Stomach (tissue), 9 donors: ENCODE results near the gene TPP1. TPM values are rescaled to one million over a fixed set of nuclear protein-coding genes. Genes with fewer than 3 reads are reported as not detected.

Source experiments
- DNase-seq, 2 donors: peaks; one replicate each; pipeline versions ENCODE4 v3.0.0 to v3.0.0-alpha.2; 2013 to 2019
- H3K27ac ChIP-seq, 5 donors: fragments of 200-600 bp in 4 of 5; sonication (generic) in 4 of 5; one replicate each; pipeline ENCODE4 v1.5.1; 2013 to 2019; ENCODE audit warnings: mild to moderate bottlenecking in 1 of 5, moderate library complexity in 1 of 5
- H3K27me3 ChIP-seq, 3 donors: fragments of 200-600 bp; sonication (generic); one replicate each; pipeline ENCODE4 v1.5.1; 2017 to 2019; ENCODE audit warnings: mixed run types in 1 of 3
- H3K36me3 ChIP-seq, 4 donors: fragments of 200-600 bp; sonication (generic); 1 replicate in 3 of 4; 2 replicates in 1 of 4; pipeline ENCODE4 v1.5.1; 2016 to 2019
- H3K4me1 ChIP-seq, 4 donors: fragments of 200-600 bp; sonication (generic); one replicate each; pipeline ENCODE4 v1.5.1; 2016 to 2019
- H3K4me3 ChIP-seq, 4 donors: fragments of 200-600 bp; sonication (generic) in 3 of 4; one replicate each; pipeline ENCODE4 v1.5.1; 2016 to 2019; ENCODE audit warnings: mild to moderate bottlenecking in 1 of 4
- H3K9me3 ChIP-seq, 4 donors: fragments of 200-600 bp; sonication (generic); one replicate each; pipeline ENCODE4 v1.5.1; 2016 to 2019
- CTCF ChIP-seq, 7 experiments: fragments of 450-650 bp in 4 of 7; fragments of 200-600 bp in 3 of 7; sonication (generic) in 3 of 7; IDR thresholded peaks; one replicate each; pipeline ENCODE4 v1.5.1; 2016 to 2019; ENCODE audit warnings: antibody characterized with exemption in 7 of 7, control low read depth in 2 of 7, mild to moderate bottlenecking in 1 of 7
- EP300 ChIP-seq: sonication (generic); formaldehyde crosslinking; IDR thresholded peaks from one replicate; pipeline ENCODE4 v1.6.1; 2017; ENCODE audit warnings: antibody characterized with exemption
- POLR2A ChIP-seq, 4 donors: fragments of 450-650 bp; IDR thresholded peaks; one replicate each; pipeline ENCODE4 v1.6.1; 2016; ENCODE audit warnings: antibody characterized with exemption in 4 of 4, control low read depth in 2 of 4, mild to moderate bottlenecking in 1 of 4, moderate library complexity in 1 of 4
- POLR2AphosphoS5 ChIP-seq, 3 donors: sonication (generic); formaldehyde crosslinking; IDR thresholded peaks; one replicate each; pipeline ENCODE4 v1.6.1; 2016; ENCODE audit warnings: antibody characterized with exemption in 3 of 3
- WGBS, 5 donors: extraction: QIAGEN DNeasy Blood & Tissue Kit in 3 of 5; methylation state at CpG; one replicate each; pipeline versions ENCODE4 v1.1.5 to v1.1.7; 2013 to 2018; 5-methylcytosine and 5-hydroxymethylcytosine counted together
- intact Hi-C: fragments of 100-400 bp; cut with DNase I; formaldehyde crosslinking; loops from one replicate; pipeline ENCODE4 v1.15.1; 2023; ENCODE audit warnings: low total_unique reads
- polyA plus RNA-seq, 3 donors: library from polyadenylated mRNA; stranded (reverse); fragments of 200-250 nt; gene quantifications; one replicate each; pipeline ENCODE4 v1.2.3, GENCODE V29; 2013
- total RNA-seq, 5 donors: library from RNA; depleted of rRNA; stranded (reverse); fragments of >200 nt; gene quantifications; one replicate each; pipeline versions ENCODE4 v1.1.0 to v1.2.3, GENCODE V29; 2014 to 2016
- donor health status: healthy with polysubstance abuse.
- donor health status: Bipolar disorder and iron deficiency.
- donor health status: healthy.

The TPP1 gene
- total and polyA plus RNA-seq, 8 donors = 11.9 to 213 (median 46.6) TPM

- Histone ChIP-seq H3K9me3 (no peaks in the 10 kb centered on the region), H3K27ac (no peak overlapping the region), H3K4me1 (peaks cover 0 to 19% (median 7%) of the 10 kb centered on the region in 4 donors), H3K4me3 (no peak overlapping the region), H3K36me3 (peaks cover 13 to 94% (median 89%) of the 10 kb centered on the region in 4 donors), H3K27me3 (no peaks in the 10 kb centered on the region)
- no peak for DNase-seq
- TF ChIP-seq EP300 (no peak), POLR2AphosphoS5 (IDR thresholded peaks at IDR 0.05) (no peak), CTCF (IDR thresholded peaks at IDR 0.05) (no peak), POLR2A (IDR thresholded peaks at IDR 0.05) (no peak)
- WGBS, 5 donors = 76 to 94% (median 86%) methylated on average over 15 to 19 of the region's 19 CpGs
- intact Hi-C loops = no loop called here
Measured at GRCh38 chr11:6626971-6627761, 7.9 kb upstream of the TPP1 start.

DNA sequence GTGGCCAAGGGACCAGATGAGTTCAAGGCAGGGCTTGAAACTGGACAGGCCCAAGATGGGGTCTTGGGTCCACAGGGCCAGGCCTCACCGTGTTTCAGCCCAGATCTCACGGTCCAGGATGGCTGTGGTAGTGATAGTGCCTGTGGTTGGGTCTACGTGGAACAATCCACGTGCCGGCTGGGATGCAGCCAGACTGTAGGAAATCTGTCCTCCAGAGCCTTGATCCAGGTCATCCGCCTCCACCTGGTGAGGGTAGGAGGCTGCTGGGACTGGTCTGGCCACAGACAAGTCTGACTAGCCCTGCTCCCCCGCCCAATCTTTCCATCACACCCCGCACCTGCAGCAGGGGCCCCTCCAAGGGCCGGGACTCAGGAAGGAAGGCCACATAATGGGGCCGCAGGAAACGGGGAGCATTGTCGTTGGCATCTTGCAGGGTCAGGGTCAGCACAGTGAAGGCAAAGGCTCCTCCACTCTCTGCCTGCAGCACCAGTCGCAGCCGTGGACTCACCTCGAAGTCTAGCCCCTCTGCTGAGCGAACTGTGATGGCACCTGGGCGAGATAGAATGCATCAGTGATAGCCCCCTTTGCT lies 6.7 kb upstream of the TPP1 start:
- H3K27ac ChIP-seq = no peak overlapping the region
- intact Hi-C loops = no loop called here
- TF ChIP-seq POLR2AphosphoS5 (IDR thresholded peaks at IDR 0.05) (no peak), CTCF (IDR thresholded peaks at IDR 0.05) (no peak), POLR2A (IDR thresholded peaks at IDR 0.05) (no peak), EP300 (no peak)
- DNase-seq = no peak
- H3K36me3 ChIP-seq = peaks cover 13 to 81% (median 76%) of the 10 kb centered on the region in 4 donors
- WGBS, 5 donors = 90 to 96% (median 92%) methylated on average over 14 to 17 of the region's 17 CpGs
- no peak overlapping the region for H3K4me3 ChIP-seq
- peaks cover 0 to 19% (median 7%) of the 10 kb centered on the region in 4 donors for H3K4me1 ChIP-seq
- H3K9me3 ChIP-seq = no peaks in the 10 kb centered on the region
- H3K27me3 ChIP-seq = no peaks in the 10 kb centered on the region

- Histone ChIP-seq H3K27me3 (no peaks in the 10 kb centered on the region), H3K4me3 (no peak overlapping the region), H3K4me1 (peaks cover 0 to 13% (median 7%) of the 10 kb centered on the region in 4 donors), H3K27ac (no peak overlapping the region), H3K36me3 (peaks cover 13 to 75% (median 70%) of the 10 kb centered on the region in 4 donors), H3K9me3 (no peaks in the 10 kb centered on the region)
- 84 to 95% (median 91%) methylated on average over 8 to 12 of the region's 12 CpGs for WGBS, 5 donors
- intact Hi-C loops = no loop called here
- no peak for TF ChIP-seq POLR2AphosphoS5 (IDR thresholded peaks at IDR 0.05)
- no peak for TF ChIP-seq CTCF (IDR thresholded peaks at IDR 0.05)
- TF ChIP-seq EP300 = no peak
- no peak for TF ChIP-seq POLR2A (IDR thresholded peaks at IDR 0.05)
- DNase-seq = no peak
Measured at GRCh38 chr11:6625156-6625831, 6.1 kb upstream of the TPP1 start.
